SJCRH30 (cell line): ENCODE data around the gene TMEM43. TPM values are rescaled to one million over a fixed set of nuclear protein-coding genes. Genes with fewer than 3 reads are reported as not detected.

Experiments
- DNase-seq, 2 experiments: peaks; one replicate each; pipeline ENCODE4 v3.0.0-alpha.2; 2015 to 2020
- H3K27ac ChIP-seq: fragments of 250-450 bp; sonication (Bioruptor Pico); 2 replicates; pipeline ENCODE4 v1.5.1; 2020; ENCODE audit warnings: mild to moderate bottlenecking, moderate library complexity
- H3K27me3 ChIP-seq: fragments of 250-450 bp; sonication (Bioruptor Pico); 2 replicates; pipeline ENCODE4 v1.5.1; 2020; ENCODE audit warnings: mild to moderate bottlenecking, moderate library complexity
- H3K36me3 ChIP-seq: fragments of 250-450 bp; sonication (Bioruptor Pico); 2 replicates; pipeline ENCODE4 v1.5.1; 2020; ENCODE audit warnings: mild to moderate bottlenecking, moderate library complexity
- H3K4me1 ChIP-seq: fragments of 250-450 bp; sonication (Bioruptor Pico); 2 replicates; pipeline ENCODE4 v1.5.1; 2020; ENCODE audit warnings: mild to moderate bottlenecking, moderate library complexity
- H3K4me3 ChIP-seq: fragments of 250-450 bp; sonication (Bioruptor Pico); 2 replicates; pipeline ENCODE4 v1.5.1; 2020; ENCODE audit warnings: mild to moderate bottlenecking, moderate library complexity
- H3K9me3 ChIP-seq: fragments of 250-450 bp; sonication (Bioruptor Pico); replicated peaks from 2 replicates; pipeline ENCODE4 v1.5.1; 2020; ENCODE audit warnings: mild to moderate bottlenecking, moderate library complexity
- total RNA-seq: library from RNA; depleted of rRNA; stranded (reverse); fragments of >200 nt; shearing (Covaris generic); gene quantifications from 2 replicates; pipeline ENCODE4 v1.2.3, GENCODE V29; 2014

The TMEM43 gene
- total RNA-seq, 1 experiment from 2014 or later, result 68.7 TPM

GRCh38 chr3:14158370-14158769 lies 33.5 kb downstream of the TMEM43 start:
- no peaks in the 10 kb centered on the region for H3K4me1 ChIP-seq
- DNase-seq, result no peak
- peaks cover 16% of the 10 kb centered on the region for H3K9me3 ChIP-seq
- H3K36me3 ChIP-seq, result peaks cover 61% of the 10 kb centered on the region
- no peak overlapping the region for H3K27ac ChIP-seq
- no peaks in the 10 kb centered on the region for H3K27me3 ChIP-seq
- H3K4me3 ChIP-seq, result no peak overlapping the region

GRCh38 chr3:14159426-14159825 lies 34.6 kb downstream of the TMEM43 start:
- peaks cover 68% of the 10 kb centered on the region for H3K36me3 ChIP-seq
- no peak for DNase-seq
- H3K27ac ChIP-seq, result no peak overlapping the region
- no peaks in the 10 kb centered on the region for H3K27me3 ChIP-seq
- no peaks in the 10 kb centered on the region for H3K4me1 ChIP-seq
- H3K4me3 ChIP-seq, result no peak overlapping the region
- peaks cover 16% of the 10 kb centered on the region for H3K9me3 ChIP-seq

GRCh38 chr3:14161282-14161681 lies 36.4 kb downstream of the TMEM43 start:
- Histone ChIP-seq H3K27ac (no peak overlapping the region), H3K9me3 (peaks cover 16% of the 10 kb centered on the region), H3K4me1 (no peaks in the 10 kb centered on the region), H3K36me3 (peaks cover 74% of the 10 kb centered on the region), H3K27me3 (no peaks in the 10 kb centered on the region), H3K4me3 (no peak overlapping the region)
- DNase-seq, result no peak

- Histone ChIP-seq H3K4me1 (no peaks in the 10 kb centered on the region), H3K4me3 (no peak overlapping the region), H3K27me3 (no peaks in the 10 kb centered on the region), H3K36me3 (peaks cover 73% of the 10 kb centered on the region), H3K27ac (no peak overlapping the region), H3K9me3 (peaks cover 16% of the 10 kb centered on the region)
- DNase-seq, result no peak
These were observed 37.3 kb downstream of the TMEM43 start for GRCh38 chr3:14162178-14162577.

GRCh38 chr3:14166877-14167603 lies 42.2 kb downstream of the TMEM43 start:
- H3K36me3 ChIP-seq, result peaks cover 60% of the 10 kb centered on the region
- no peak overlapping the region for H3K4me3 ChIP-seq
- DNase-seq, result no peak
- peaks cover 1% of the 10 kb centered on the region; the same call in 1 of the 2 replicates for H3K9me3 ChIP-seq
- H3K4me1 ChIP-seq, result no peaks in the 10 kb centered on the region
- no peak overlapping the region for H3K27ac ChIP-seq
- no peaks in the 10 kb centered on the region for H3K27me3 ChIP-seq

- Histone ChIP-seq H3K4me1 (no peaks in the 10 kb centered on the region), H3K4me3 (no peak overlapping the region), H3K36me3 (peaks cover 42% of the 10 kb centered on the region), H3K9me3 (no peaks in the 10 kb centered on the region), H3K27ac (no peak overlapping the region), H3K27me3 (no peaks in the 10 kb centered on the region)
- DNase-seq, result no peak
These were observed 44.6 kb downstream of the TMEM43 start for GRCh38 chr3:14169435-14169834.

GRCh38 chr3:14169871-14170270 lies 45.0 kb downstream of the TMEM43 start:
- no peaks in the 10 kb centered on the region for H3K27me3 ChIP-seq
- no peaks in the 10 kb centered on the region for H3K9me3 ChIP-seq
- H3K4me1 ChIP-seq, result no peaks in the 10 kb centered on the region
- H3K4me3 ChIP-seq, result no peak overlapping the region
- peaks cover 38% of the 10 kb centered on the region for H3K36me3 ChIP-seq
- H3K27ac ChIP-seq, result no peak overlapping the region
- DNase-seq, result no peak

- H3K36me3 ChIP-seq, result peaks cover 34% of the 10 kb centered on the region
- no peaks in the 10 kb centered on the region for H3K27me3 ChIP-seq
- no peak overlapping the region for H3K4me3 ChIP-seq
- no peak for DNase-seq
- no peaks in the 10 kb centered on the region for H3K4me1 ChIP-seq
- no peaks in the 10 kb centered on the region for H3K9me3 ChIP-seq
- H3K27ac ChIP-seq, result no peak overlapping the region
These were observed 45.8 kb downstream of the TMEM43 start for GRCh38 chr3:14170531-14171159.

- Histone ChIP-seq H3K27me3 (no peaks in the 10 kb centered on the region), H3K9me3 (no peaks in the 10 kb centered on the region), H3K36me3 (peaks cover 27% of the 10 kb centered on the region), H3K27ac (no peak overlapping the region), H3K4me3 (no peak overlapping the region), H3K4me1 (no peaks in the 10 kb centered on the region)
- no peak for DNase-seq
These were observed 47.6 kb downstream of the TMEM43 start for GRCh38 chr3:14172496-14172895.

GRCh38 chr3:14174483-14174882 lies 49.6 kb downstream of the TMEM43 start:
- no peaks in the 10 kb centered on the region for H3K4me1 ChIP-seq

GRCh38 chr3:14175383-14176037 lies 50.7 kb downstream of the TMEM43 start:
- Histone ChIP-seq H3K9me3 (no peaks in the 10 kb centered on the region), H3K27ac (no peak overlapping the region), H3K27me3 (no peaks in the 10 kb centered on the region), H3K4me3 (no peak overlapping the region), H3K4me1 (no peaks in the 10 kb centered on the region), H3K36me3 (peaks cover 17% of the 10 kb centered on the region)
- peak; percentile 14 to 37 for DNase-seq

More at GRCh38 chr3:14174483-14174882, 49.6 kb downstream of the TMEM43 start:
- Histone ChIP-seq H3K36me3 (peaks cover 19% of the 10 kb centered on the region), H3K9me3 (no peaks in the 10 kb centered on the region), H3K4me3 (no peak overlapping the region), H3K27ac (no peak overlapping the region), H3K27me3 (no peaks in the 10 kb centered on the region)
- DNase-seq, result no peak

- Histone ChIP-seq H3K4me3 (peak overlapping the region; percentile 69), H3K36me3 (peaks cover 13% of the 10 kb centered on the region), H3K27me3 (no peaks in the 10 kb centered on the region), H3K4me1 (no peaks in the 10 kb centered on the region), H3K9me3 (no peaks in the 10 kb centered on the region), H3K27ac (peak overlapping the region; percentile 72)
- no peak for DNase-seq
These were observed 52.9 kb downstream of the TMEM43 start for GRCh38 chr3:14177580-14178246.

- peak within 1 kb of the TSS; percentile 69 for H3K4me3 ChIP-seq
- peak; percentile 96 to 98 for DNase-seq
- H3K9me3 ChIP-seq, result no peaks in the 10 kb centered on the region
- H3K27ac ChIP-seq, result peak within 1 kb of the TSS; percentile 72
- no peaks in the 10 kb centered on the region for H3K27me3 ChIP-seq
- peaks cover 19% of the 10 kb centered on the region for H3K36me3 ChIP-seq
- no peaks in the 10 kb centered on the region for H3K4me1 ChIP-seq
These were observed 53.6 kb downstream of the TMEM43 start, which contains the start of the genes LSM3 and XPC for GRCh38 chr3:14178247-14179113. Gene LSM3 (plus strand): TSS chr3:14178817. CDS start chr3:14178861, 44 bp downstream. Gene XPC (minus strand): TSS chr3:14178601. CDS start chr3:14178568, 33 bp downstream.

GRCh38 chr3:14179114-14179465 lies 54.2 kb downstream of the TMEM43 start:
- H3K4me1 ChIP-seq, result no peaks in the 10 kb centered on the region
- H3K36me3 ChIP-seq, result peaks cover 26% of the 10 kb centered on the region
- H3K27ac ChIP-seq, result peak overlapping the region; percentile 72
- peak overlapping the region; percentile 69 for H3K4me3 ChIP-seq
- no peaks in the 10 kb centered on the region for H3K9me3 ChIP-seq
- H3K27me3 ChIP-seq, result no peaks in the 10 kb centered on the region
- DNase-seq, result no peak
